ENCODE measurements around the gene MEF2D. TPM values are rescaled to one million over a fixed set of nuclear protein-coding genes. Genes with fewer than 3 reads are reported as not detected.

MEF2D gene
- total and polyA plus RNA-seq, 12 donors, result 7.8 to 89.9 (median 50.0) TPM

- WGBS, 4 donors, result 18 to 32% (median 29%) methylated on average over 4 of the region's 4 CpGs
- Histone ChIP-seq H3K27ac (peak overlapping the region in 3 of 5 donors; percentile 31 to 92 (median 88)), H3K4me1 (replicated peaks in 1 of 2) (peaks cover 31 to 65% of the 10 kb centered on the region in 2 donors), H3K9me3 (replicated peaks in 1 of 3) (no peaks in the 10 kb centered on the region), H3K27me3 (no peaks in the 10 kb centered on the region), H3K4me3 (no peak overlapping the region), H3K36me3 (replicated peaks in 1 of 2) (peaks cover 0 to 86% of the 10 kb centered on the region in 2 donors)
- DNase-seq, result no peak
- intact Hi-C loops (cut with DNase I), result no loop called here
- no peak for TF ChIP-seq POLR2A (IDR thresholded peaks at IDR 0.05)
- no peak for TF ChIP-seq CTCF (IDR thresholded peaks at IDR 0.05)
Observed at GRCh38 chr1:156480016-156480370, 20.6 kb downstream of the MEF2D start.

DNA sequence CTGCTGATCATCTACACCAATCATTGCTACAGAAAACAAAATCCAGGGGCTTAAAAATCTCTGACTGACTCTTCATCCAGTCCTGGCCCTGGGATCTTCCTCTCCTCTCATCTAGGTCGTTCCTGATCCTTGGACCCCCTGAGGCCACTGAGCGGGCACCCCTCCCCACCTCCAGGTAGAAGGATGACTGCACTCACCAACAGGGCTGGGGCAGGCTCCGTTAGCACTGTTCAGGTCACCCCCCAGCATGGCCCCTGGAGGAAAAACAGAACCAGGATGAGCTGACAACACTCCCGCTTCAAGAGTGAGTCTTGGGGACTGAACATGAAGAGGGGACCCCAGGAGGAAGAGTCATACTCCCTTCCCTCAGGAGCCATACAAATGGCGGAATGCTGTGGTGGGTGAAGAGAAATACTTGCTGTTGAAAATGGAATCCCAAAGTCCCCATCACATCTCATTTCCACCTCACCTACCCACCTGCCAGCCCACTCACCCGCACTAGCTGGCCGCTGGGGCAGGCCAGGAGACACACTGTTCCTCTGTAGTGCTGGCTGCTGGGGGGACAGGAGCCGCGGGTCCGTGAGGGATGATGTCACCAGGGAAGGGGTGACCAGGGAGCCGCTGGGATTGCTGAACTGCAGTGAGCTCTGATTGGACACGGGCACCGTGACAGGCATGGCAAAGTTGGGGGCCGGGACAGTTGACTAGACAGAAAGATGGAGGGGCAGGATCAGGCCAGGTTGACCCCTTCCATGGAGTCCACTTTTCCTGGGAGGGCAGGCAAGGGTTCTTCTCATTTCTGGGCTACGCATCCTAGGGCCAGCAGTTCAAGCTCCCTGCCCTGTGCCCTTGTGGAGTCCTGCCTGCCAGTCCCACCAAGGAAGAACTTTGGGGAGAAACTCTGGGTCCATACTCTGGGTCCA is 21.2 kb downstream of the MEF2D start:
- H3K36me3 ChIP-seq (replicated peaks in 1 of 2), result peaks cover 0 to 92% of the 10 kb centered on the region in 2 donors
- intact Hi-C loops (cut with DNase I), result no loop called here
- DNase-seq, result no peak
- peak overlapping the region in 3 of 5 donors; percentile 31 to 92 (median 88) for H3K27ac ChIP-seq
- H3K4me1 ChIP-seq (replicated peaks in 1 of 2), result peaks cover 26 to 60% of the 10 kb centered on the region in 2 donors
- no peaks in the 10 kb centered on the region for H3K27me3 ChIP-seq
- TF ChIP-seq POLR2A (IDR thresholded peaks at IDR 0.05) (no peak), CTCF (IDR thresholded peaks at IDR 0.05) (no peak)
- no peak overlapping the region for H3K4me3 ChIP-seq
- H3K9me3 ChIP-seq (replicated peaks in 1 of 3), result no peaks in the 10 kb centered on the region
- 76 to 85% (median 84%) methylated on average over 12 to 15 of the region's 15 CpGs for WGBS, 4 donors

- Histone ChIP-seq H3K9me3 (replicated peaks in 1 of 3) (no peaks in the 10 kb centered on the region), H3K27me3 (no peaks in the 10 kb centered on the region), H3K36me3 (replicated peaks in 1 of 2) (peaks cover 0 to 100% of the 10 kb centered on the region in 2 donors), H3K4me3 (no peak overlapping the region), H3K4me1 (replicated peaks in 1 of 2) (peaks cover 25 to 48% of the 10 kb centered on the region in 2 donors), H3K27ac (peak overlapping the region in 4 of 5 donors; percentile 13 to 92 (median 75))
- DNase-seq, result no peak
- no peak for TF ChIP-seq POLR2A (IDR thresholded peaks at IDR 0.05)
- TF ChIP-seq CTCF (IDR thresholded peaks at IDR 0.05), result no peak
- intact Hi-C loops (cut with DNase I), result no loop called here
- 69 to 83% (median 76%) methylated on average over 5 to 8 of the region's 8 CpGs for WGBS, 4 donors
Observed at GRCh38 chr1:156478250-156478627, 22.3 kb downstream of the MEF2D start.

DNA sequence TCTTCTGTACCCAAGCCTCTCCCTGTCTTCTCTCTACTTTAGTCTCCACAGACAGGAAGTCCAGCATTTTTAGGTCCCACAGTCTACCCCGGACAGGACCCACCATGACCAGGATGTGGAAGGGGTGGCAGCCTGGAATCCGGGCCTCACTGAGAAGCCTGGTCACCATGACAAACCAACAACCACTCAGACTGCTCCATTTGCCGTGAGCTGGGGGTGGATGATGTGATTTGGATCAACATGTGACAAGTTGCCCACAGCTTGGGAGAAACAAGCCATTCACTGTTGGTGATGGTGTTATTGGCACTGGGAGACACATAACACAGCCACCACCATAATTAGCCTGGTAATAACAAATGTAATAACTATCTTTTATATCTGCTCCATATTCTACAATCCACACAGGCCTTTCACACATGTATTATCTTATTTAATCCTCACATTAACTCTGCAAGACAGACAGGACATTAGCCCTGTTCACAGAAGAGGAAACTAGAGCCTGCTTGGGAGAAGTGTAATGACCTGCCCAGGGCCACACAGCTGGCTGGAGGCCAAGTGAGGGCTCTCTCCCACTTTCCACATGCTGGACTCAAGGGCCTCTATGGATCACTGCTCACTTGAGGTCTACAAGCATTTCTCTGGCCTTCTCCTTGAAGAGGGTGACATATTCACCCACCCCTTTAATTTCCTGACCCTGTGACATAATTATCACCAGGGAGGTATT is 22.9 kb downstream of the MEF2D start:
- H3K4me3 ChIP-seq, result no peak overlapping the region
- TF ChIP-seq CTCF (IDR thresholded peaks at IDR 0.05) (no peak), POLR2A (IDR thresholded peaks at IDR 0.05) (no peak)
- peaks cover 0 to 100% of the 10 kb centered on the region in 2 donors for H3K36me3 ChIP-seq (replicated peaks in 1 of 2)
- H3K9me3 ChIP-seq (replicated peaks in 1 of 3), result no peaks in the 10 kb centered on the region
- WGBS, 4 donors, result 60 to 72% (median 69%) methylated on average over 2 to 3 of the region's 3 CpGs
- peak in 4 of 7 donors; percentile 66 to 74 (median 72) for DNase-seq
- H3K27ac ChIP-seq, result peak overlapping the region in 4 of 5 donors; percentile 13 to 92 (median 75)
- H3K4me1 ChIP-seq (replicated peaks in 1 of 2), result peaks cover 25 to 45% of the 10 kb centered on the region in 2 donors
- H3K27me3 ChIP-seq, result no peaks in the 10 kb centered on the region
- intact Hi-C loops (cut with DNase I), result no loop called here

All from adrenal gland (tissue), 12 donors.